Measurements from ENCODE around the gene MRPS18A. TPM values are rescaled to one million over a fixed set of nuclear protein-coding genes. Genes with fewer than 3 reads are reported as not detected.

Gene MRPS18A
- total RNA-seq, 1 donor from 2014 or later: 34.5 TPM

DNA sequence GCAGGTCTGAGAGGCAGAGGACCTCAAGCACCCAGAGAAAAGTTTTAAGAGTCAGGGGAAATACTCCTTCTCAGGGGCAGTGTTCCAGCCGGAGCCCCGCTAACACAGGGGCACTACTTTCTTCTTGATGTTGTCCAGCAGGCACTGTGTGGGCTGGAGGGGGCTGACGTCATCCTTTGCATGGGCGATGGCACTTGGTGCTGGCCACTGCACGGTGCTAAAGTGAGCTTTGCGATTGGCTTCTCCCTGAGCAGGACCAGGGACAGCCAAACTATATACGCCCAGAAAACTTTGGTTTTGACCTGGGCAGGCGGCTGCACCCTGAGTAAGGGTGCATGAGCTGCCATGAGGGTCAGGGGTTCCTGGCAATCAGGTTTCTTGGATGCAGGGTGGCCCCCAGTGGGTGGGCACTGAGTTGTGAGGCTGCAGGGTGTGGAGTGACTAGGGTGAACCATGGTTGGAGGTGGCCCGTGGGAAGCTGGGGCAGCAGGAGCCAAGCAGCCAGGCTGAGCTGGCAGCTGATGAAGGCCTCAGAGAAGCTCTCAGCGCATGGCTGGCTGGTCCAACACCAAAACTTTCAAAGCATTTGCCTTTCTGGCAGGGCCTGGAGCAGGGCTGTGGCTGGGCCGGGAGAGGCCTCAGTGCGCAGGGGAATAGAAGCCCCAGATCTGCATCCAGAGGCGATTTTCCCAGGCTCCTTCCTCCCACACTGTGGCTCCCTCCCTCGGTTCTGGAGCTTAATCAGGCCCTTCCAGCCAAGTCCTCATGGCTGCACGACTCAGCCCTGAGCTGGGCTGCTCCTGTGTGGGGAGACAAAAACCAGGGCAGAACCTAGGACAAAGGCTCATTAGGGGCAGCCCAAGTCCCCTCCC lies 18.3 kb downstream of the MRPS18A start:
- H3K4me3 Mint-ChIP-seq: no peak overlapping the region
- Histone ChIP-seq H3K4me2 (peak overlapping the region; percentile 39), H3K9ac (no peak overlapping the region)

DNA sequence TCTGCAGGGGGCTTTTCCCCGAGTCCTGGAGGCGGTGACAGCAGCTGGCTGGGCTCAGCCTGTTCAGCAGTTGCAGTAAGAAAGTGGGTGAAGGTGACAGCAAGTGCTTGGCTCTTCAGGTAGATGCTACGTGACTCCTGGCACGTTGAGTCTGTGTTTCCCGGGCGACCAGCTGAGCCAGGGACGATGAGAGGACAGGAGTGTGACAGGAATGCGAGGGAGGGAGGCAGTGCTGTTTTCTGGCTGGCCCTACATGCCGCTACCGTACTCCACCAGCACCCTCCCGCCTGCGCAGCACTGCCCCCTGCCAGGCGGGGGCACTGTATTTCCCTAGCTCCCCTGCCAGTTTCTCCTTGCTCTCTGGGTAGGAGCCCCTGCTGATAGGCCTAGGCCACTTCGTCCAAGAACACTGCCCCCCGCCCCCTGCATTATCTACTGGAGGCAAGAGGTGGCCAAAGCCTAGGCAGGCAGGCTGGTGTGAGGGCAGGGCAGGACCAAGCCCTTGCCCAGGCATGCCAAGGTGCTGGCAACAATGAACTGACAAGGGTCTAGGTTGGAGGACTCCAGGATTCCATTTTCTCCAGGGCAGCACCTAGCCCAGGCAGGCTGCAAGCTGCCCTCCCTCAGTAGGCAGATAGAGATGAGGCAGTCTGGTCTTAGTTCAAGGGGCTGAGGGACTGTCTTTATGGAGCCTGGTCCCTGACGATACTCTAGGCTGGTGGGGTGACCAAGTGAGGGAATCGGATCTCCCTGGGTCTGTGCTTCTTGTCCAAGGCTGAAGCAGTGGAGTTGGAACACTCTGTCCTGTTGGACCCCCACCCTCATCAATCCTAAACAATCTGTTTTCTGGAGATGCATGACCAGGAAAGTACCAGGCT lies 19.2 kb downstream of the MRPS18A start:
- Histone ChIP-seq H3K4me2 (peak overlapping the region; percentile 63), H3K27me3 (no peaks in the 10 kb centered on the region), H2AFZ (replicated peaks) (no peak overlapping the region), H3K4me1 (peaks cover 29% of the 10 kb centered on the region), H3F3A (ENCODE audit: low read depth) (peaks cover 43% of the 10 kb centered on the region), H3K36me3 (no peaks in the 10 kb centered on the region), H3K9ac (no peak overlapping the region), H3K9me3 (ENCODE audit: low read depth) (no peaks in the 10 kb centered on the region), H4K20me1 (ENCODE audit: low read depth) (no peaks in the 10 kb centered on the region), H3K79me2 (ENCODE audit: low read depth) (no peaks in the 10 kb centered on the region), H3K27ac (peak overlapping the region; percentile 91), H3K4me3 (peak overlapping the region; percentile 20)
- peaks cover 9% of the 10 kb centered on the region for H3K36me3 Mint-ChIP-seq
- DNase-seq (ENCODE audit: low spot score): peak; percentile 80
- TF ChIP-seq EZH2 (IDR thresholded peaks at IDR 0.05) (no peak), EZH2phosphoT487 (IDR thresholded peaks at IDR 0.05) (no peak)
- TF ChIP-seq, protein P1, sequence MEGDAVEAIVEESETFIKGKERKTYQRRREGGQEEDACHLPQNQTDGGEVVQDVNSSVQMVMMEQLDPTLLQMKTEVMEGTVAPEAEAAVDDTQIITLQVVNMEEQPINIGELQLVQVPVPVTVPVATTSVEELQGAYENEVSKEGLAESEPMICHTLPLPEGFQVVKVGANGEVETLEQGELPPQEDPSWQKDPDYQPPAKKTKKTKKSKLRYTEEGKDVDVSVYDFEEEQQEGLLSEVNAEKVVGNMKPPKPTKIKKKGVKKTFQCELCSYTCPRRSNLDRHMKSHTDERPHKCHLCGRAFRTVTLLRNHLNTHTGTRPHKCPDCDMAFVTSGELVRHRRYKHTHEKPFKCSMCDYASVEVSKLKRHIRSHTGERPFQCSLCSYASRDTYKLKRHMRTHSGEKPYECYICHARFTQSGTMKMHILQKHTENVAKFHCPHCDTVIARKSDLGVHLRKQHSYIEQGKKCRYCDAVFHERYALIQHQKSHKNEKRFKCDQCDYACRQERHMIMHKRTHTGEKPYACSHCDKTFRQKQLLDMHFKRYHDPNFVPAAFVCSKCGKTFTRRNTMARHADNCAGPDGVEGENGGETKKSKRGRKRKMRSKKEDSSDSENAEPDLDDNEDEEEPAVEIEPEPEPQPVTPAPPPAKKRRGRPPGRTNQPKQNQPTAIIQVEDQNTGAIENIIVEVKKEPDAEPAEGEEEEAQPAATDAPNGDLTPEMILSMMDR (IDR thresholded peaks at IDR 0.05): peak; percentile 56
- peak overlapping the region; percentile 61 for H3K4me3 Mint-ChIP-seq
- peaks cover 22% of the 10 kb centered on the region for H3K4me1 Mint-ChIP-seq
- H3K9me3 Mint-ChIP-seq: no peaks in the 10 kb centered on the region
- peak overlapping the region; percentile 91 for H3K27ac Mint-ChIP-seq
- H3K27me3 Mint-ChIP-seq (ENCODE audit: insufficient read depth, low read depth): peaks cover 10% of the 10 kb centered on the region

More for the DNA sequence above, 18.3 kb downstream of the MRPS18A start:
- H3K27ac ChIP-seq: peak overlapping the region; percentile 91
- no peaks in the 10 kb centered on the region for H3K36me3 ChIP-seq
- no peaks in the 10 kb centered on the region for H4K20me1 ChIP-seq (ENCODE audit: low read depth)
- Mint-ChIP-seq H3K9me3 (no peaks in the 10 kb centered on the region), H3K36me3 (peaks cover 9% of the 10 kb centered on the region), H3K27ac (peak overlapping the region; percentile 91), H3K4me1 (peaks cover 22% of the 10 kb centered on the region), H3K27me3 (ENCODE audit: insufficient read depth, low read depth) (peaks cover 10% of the 10 kb centered on the region)
- H3F3A ChIP-seq (ENCODE audit: low read depth): peaks cover 43% of the 10 kb centered on the region
- H3K9me3 ChIP-seq (ENCODE audit: low read depth): no peaks in the 10 kb centered on the region
- H2AFZ ChIP-seq (replicated peaks): no peak overlapping the region
- no peaks in the 10 kb centered on the region for H3K79me2 ChIP-seq (ENCODE audit: low read depth)
- peaks cover 29% of the 10 kb centered on the region for H3K4me1 ChIP-seq
- TF ChIP-seq EZH2 (IDR thresholded peaks at IDR 0.05) (no peak), EZH2phosphoT487 (IDR thresholded peaks at IDR 0.05) (no peak)
- TF ChIP-seq, protein P1 (IDR thresholded peaks at IDR 0.05): no peak
- no peak overlapping the region for H3K4me3 ChIP-seq
- no peaks in the 10 kb centered on the region for H3K27me3 ChIP-seq
- peak; percentile 64 for DNase-seq (ENCODE audit: low spot score)

- H3K36me3 ChIP-seq: no peaks in the 10 kb centered on the region
- DNase-seq (ENCODE audit: low spot score): peak; percentile 84
- H3F3A ChIP-seq (ENCODE audit: low read depth): peaks cover 43% of the 10 kb centered on the region
- Mint-ChIP-seq H3K27ac (peak overlapping the region; percentile 53), H3K9me3 (no peaks in the 10 kb centered on the region), H3K27me3 (ENCODE audit: insufficient read depth, low read depth) (peaks cover 10% of the 10 kb centered on the region), H3K4me3 (peak overlapping the region; percentile 71), H3K4me1 (peaks cover 22% of the 10 kb centered on the region), H3K36me3 (peaks cover 5% of the 10 kb centered on the region)
- no peak overlapping the region for H3K9ac ChIP-seq
- no peak overlapping the region for H3K27ac ChIP-seq
- TF ChIP-seq, protein P1 (IDR thresholded peaks at IDR 0.05): peak; percentile 90
- TF ChIP-seq EZH2phosphoT487 (IDR thresholded peaks at IDR 0.05): no peak
- peaks cover 29% of the 10 kb centered on the region for H3K4me1 ChIP-seq
- no peaks in the 10 kb centered on the region for H3K79me2 ChIP-seq (ENCODE audit: low read depth)
- peak overlapping the region; percentile 20 for H3K4me3 ChIP-seq
- H3K9me3 ChIP-seq (ENCODE audit: low read depth): no peaks in the 10 kb centered on the region
- no peak overlapping the region for H2AFZ ChIP-seq (replicated peaks)
- no peaks in the 10 kb centered on the region for H3K27me3 ChIP-seq
- H4K20me1 ChIP-seq (ENCODE audit: low read depth): no peaks in the 10 kb centered on the region
- peak overlapping the region; percentile 63 for H3K4me2 ChIP-seq
Observed at GRCh38 chr6:43667245-43668150, 20.1 kb downstream of the MRPS18A start.
